Prostate gland (tissue), 2 donors: ENCODE measurements around the gene WDFY4. TPM values are rescaled to one million over a fixed set of nuclear protein-coding genes. Genes with fewer than 3 reads are reported as not detected.

ENCODE experiments used
- DNase-seq: peaks from one replicate; pipeline ENCODE4 v3.0.0-alpha.2; 2019; ENCODE audit warnings: low spot score
- H3K27ac ChIP-seq, 2 donors: fragments of 200-600 bp; sonication (generic); 2 replicates each; pipeline ENCODE4 v1.5.1; 2017 to 2019
- H3K27me3 ChIP-seq: fragments of 200-600 bp; sonication (generic); replicated peaks from 2 replicates; pipeline ENCODE4 v1.5.1; 2019; ENCODE audit not compliant: insufficient read depth
- H3K36me3 ChIP-seq, 2 donors: fragments of 200-600 bp; sonication (generic); 1 replicate in 1 of 2; 2 replicates in 1 of 2; pipeline versions ENCODE4 v1.5.1 to v1.8.1; 2017 to 2019
- H3K4me1 ChIP-seq: fragments of 200-600 bp; sonication (generic); replicated peaks from 2 replicates; pipeline ENCODE4 v1.5.1; 2019
- H3K4me3 ChIP-seq, 2 donors: fragments of 200-600 bp; sonication (generic); 2 replicates each; pipeline ENCODE4 v1.5.1; 2017 to 2019
- H3K9me3 ChIP-seq: fragments of 200-600 bp; sonication (generic); 2 replicates; pipeline ENCODE4 v1.5.1; 2017
- CTCF ChIP-seq, 4 experiments: fragments of 200-600 bp in 2 of 4; fragments of 450-650 bp in 2 of 4; sonication (generic) in 2 of 4; IDR thresholded peaks; 1 replicate in 3 of 4; 2 replicates in 1 of 4; pipeline ENCODE4 v1.5.1; 2016 to 2019; ENCODE audit warnings: antibody characterized with exemption in 4 of 4, mild to moderate bottlenecking in 2 of 4, moderate library complexity in 2 of 4
- POLR2A ChIP-seq: fragments of 450-650 bp; IDR thresholded peaks from one replicate; pipeline ENCODE4 v1.6.1; 2016; ENCODE audit warnings: antibody characterized with exemption, mild to moderate bottlenecking
- POLR2AphosphoS5 ChIP-seq: sonication (generic); formaldehyde crosslinking; IDR thresholded peaks from one replicate; pipeline ENCODE4 v1.6.1; 2017; ENCODE audit warnings: antibody characterized with exemption
- WGBS: methylation state at CpG from one replicate; pipeline ENCODE4 v1.1.5; 2018; 5-methylcytosine and 5-hydroxymethylcytosine counted together
- intact Hi-C: fragments of 100-400 bp; cut with DNase I; formaldehyde crosslinking; loops from one replicate; pipeline ENCODE4 v1.14.2; 2022
- total RNA-seq, 2 donors: library from RNA; depleted of rRNA; stranded (reverse); fragments of >200 nt; gene quantifications; one replicate each; pipeline ENCODE4 v1.1.0, GENCODE V29; 2016

WDFY4 gene
- total RNA-seq, 2 donors from 2014 or later: 0.59 to 5.7 TPM

- Histone ChIP-seq H3K4me3 (no peak overlapping the region), H3K36me3 (no peaks in the 10 kb centered on the region), H3K27me3 (no peaks in the 10 kb centered on the region), H3K4me1 (no peaks in the 10 kb centered on the region), H3K9me3 (no peaks in the 10 kb centered on the region), H3K27ac (no peak overlapping the region)
- DNase-seq: no peak
- 95% methylated on average over 3 of the region's 3 CpGs for WGBS
- intact Hi-C loops: no loop called here
- TF ChIP-seq POLR2A: no peak
- TF ChIP-seq POLR2AphosphoS5: no peak
- no peak for TF ChIP-seq CTCF (IDR thresholded peaks at IDR 0.05)
Observed at GRCh38 chr10:48777110-48777509, 92.4 kb downstream of the WDFY4 start.

GRCh38 chr10:48778193-48778857 is 93.7 kb downstream of the WDFY4 start:
- intact Hi-C loops: no loop called here
- 90% methylated on average over 12 of the region's 12 CpGs for WGBS

GRCh38 chr10:48779077-48779476 is 94.4 kb downstream of the WDFY4 start:
- no peaks in the 10 kb centered on the region for H3K36me3 ChIP-seq
- TF ChIP-seq POLR2AphosphoS5 (no peak), CTCF (IDR thresholded peaks at IDR 0.05) (no peak)
- H3K4me3 ChIP-seq: no peak overlapping the region
- 86% methylated on average over 5 of the region's 5 CpGs for WGBS
- no peak for DNase-seq
- no peaks in the 10 kb centered on the region for H3K27me3 ChIP-seq
- H3K27ac ChIP-seq: no peak overlapping the region
- intact Hi-C loops: no loop called here
- no peaks in the 10 kb centered on the region for H3K9me3 ChIP-seq
- no peaks in the 10 kb centered on the region for H3K4me1 ChIP-seq

More at GRCh38 chr10:48778193-48778857, 93.7 kb downstream of the WDFY4 start:
- no peaks in the 10 kb centered on the region for H3K9me3 ChIP-seq
- H3K4me1 ChIP-seq: no peaks in the 10 kb centered on the region
- DNase-seq: no peak
- H3K27me3 ChIP-seq: no peaks in the 10 kb centered on the region
- no peaks in the 10 kb centered on the region for H3K36me3 ChIP-seq
- H3K4me3 ChIP-seq: no peak overlapping the region
- H3K27ac ChIP-seq: no peak overlapping the region
- no peak for TF ChIP-seq POLR2A
- no peak for TF ChIP-seq CTCF (IDR thresholded peaks at IDR 0.05)
- TF ChIP-seq POLR2AphosphoS5: no peak

GRCh38 chr10:48779546-48780152 is 95.0 kb downstream of the WDFY4 start:
- no peaks in the 10 kb centered on the region for H3K36me3 ChIP-seq
- no peak for TF ChIP-seq POLR2A
- TF ChIP-seq CTCF (IDR thresholded peaks at IDR 0.05): no peak
- TF ChIP-seq POLR2AphosphoS5: no peak
- no peak overlapping the region for H3K27ac ChIP-seq
- no peaks in the 10 kb centered on the region for H3K9me3 ChIP-seq
- no peak for DNase-seq
- intact Hi-C loops: no loop called here
- WGBS: 96% methylated on average over 6 of the region's 6 CpGs
- H3K27me3 ChIP-seq: no peaks in the 10 kb centered on the region
- no peaks in the 10 kb centered on the region for H3K4me1 ChIP-seq
- no peak overlapping the region for H3K4me3 ChIP-seq

- H3K27ac ChIP-seq: no peak overlapping the region
- no peaks in the 10 kb centered on the region for H3K4me1 ChIP-seq
- no peaks in the 10 kb centered on the region for H3K9me3 ChIP-seq
- H3K36me3 ChIP-seq: no peaks in the 10 kb centered on the region
- TF ChIP-seq POLR2AphosphoS5: no peak
- 98% methylated on average over 5 of the region's 5 CpGs for WGBS
- H3K4me3 ChIP-seq: no peak overlapping the region
- no peak for DNase-seq
- H3K27me3 ChIP-seq: no peaks in the 10 kb centered on the region
- intact Hi-C loops: no loop called here
Observed at GRCh38 chr10:48780341-48780740, 95.7 kb downstream of the WDFY4 start.
